OCI-LY3 (cell line): ENCODE measurements around the gene GJA9.

Source experiments
- CTCF ChIP-seq: fragments of 200-600, 300-600 bp; sonication (generic); IDR thresholded peaks from 2 replicates; pipeline ENCODE4 v1.5.1; 2014; ENCODE audit warnings: antibody characterized with exemption, low read length, low read depth
- EZH2phosphoT487 ChIP-seq: fragments of 200-600 bp; shearing (Covaris generic); IDR thresholded peaks from 2 replicates; pipeline ENCODE4 v1.6.1; 2018; ENCODE audit warnings: antibody characterized with exemption, mixed run types, low read depth

GRCh38 chr1:38840281-38840680 lies 41.1 kb downstream of the GJA9 start:
- TF ChIP-seq CTCF (no peak), EZH2phosphoT487 (no peak)
